Posterior cingulate gyrus (tissue), 11 donors: Measurements from ENCODE around the gene TNFRSF13B.
"Not testable (repeated sequence)": the region's sequence is repeated elsewhere in the genome, so short reads cannot be mapped to it uniquely, and the experiment has no call there.

ENCODE experiments used
- DNase-seq, 10 donors: peaks; one replicate each; pipeline versions ENCODE4 v3.0.0 to v3.0.0-alpha.2; 2020 to 2021; ENCODE audit warnings: mixed read lengths in 3 of 10
- intact Hi-C: fragments of 100-400 bp; cut with DNase I; formaldehyde crosslinking; loops from one replicate; pipeline ENCODE4 v1.15.1; 2023

The TNFRSF13B gene

GRCh38 chr17:16919663-16920627 is 52.0 kb downstream of the TNFRSF13B start:
- intact Hi-C loops, result no loop called here
- peak in 3 of 10 donors; percentile 2 to 60 (median 52) for DNase-seq

- DNase-seq, result peak in 1 of 10 donors; percentile 9
- intact Hi-C loops, result no loop called here
These were observed 53.5 kb downstream of the TNFRSF13B start for GRCh38 chr17:16918443-16918842.

GRCh38 chr17:16917671-16918394 is 54.1 kb downstream of the TNFRSF13B start:
- peak in 3 of 10 donors; percentile 7 to 60 (median 33) for DNase-seq
- intact Hi-C loops, result no loop called here

GRCh38 chr17:16916557-16916920 is 55.4 kb downstream of the TNFRSF13B start:
- DNase-seq, result peak in 3 of 10 donors; percentile 5 to 46 (median 40)
- intact Hi-C loops, result no loop called here

- peak in 6 of 10 donors; percentile 15 to 87 (median 68) for DNase-seq
- intact Hi-C loops, result no loop called here
These were observed 56.0 kb downstream of the TNFRSF13B start for GRCh38 chr17:16915752-16916556.

- intact Hi-C loops, result no loop called here
- DNase-seq, result peak in 1 of 10 donors; percentile 13
These were observed 58.5 kb downstream of the TNFRSF13B start for GRCh38 chr17:16913463-16913862.

GRCh38 chr17:16912021-16912962 is 59.6 kb downstream of the TNFRSF13B start:
- DNase-seq, result peak in 2 of 10 donors; percentile 22 to 61
- intact Hi-C loops, result no loop called here

GRCh38 chr17:16911141-16911937 is 60.6 kb downstream of the TNFRSF13B start:
- intact Hi-C loops, result no loop called here
- DNase-seq, result peak in 4 of 10 donors; percentile 25 to 87 (median 36)

- intact Hi-C loops, result no loop called here
These were observed 61.6 kb downstream of the TNFRSF13B start for GRCh38 chr17:16910341-16910740.

GRCh38 chr17:16909472-16910246 is 62.3 kb downstream of the TNFRSF13B start:
- intact Hi-C loops, result no loop called here
- DNase-seq, result no peak

More at GRCh38 chr17:16910341-16910740, 61.6 kb downstream of the TNFRSF13B start:
- no peak for DNase-seq

GRCh38 chr17:16908273-16908672 is 63.6 kb downstream of the TNFRSF13B start:
- DNase-seq, result no peak
- intact Hi-C loops, result no loop called here

- no peak for DNase-seq
- intact Hi-C loops, result no loop called here
These were observed 65.2 kb downstream of the TNFRSF13B start for GRCh38 chr17:16906680-16907079.

- no peak for DNase-seq
- intact Hi-C loops, result no loop called here
These were observed 66.2 kb downstream of the TNFRSF13B start for GRCh38 chr17:16905593-16906191.

- intact Hi-C loops, DNase-seq: not testable (repeated sequence)
These were observed 68.8 kb downstream of the TNFRSF13B start for GRCh38 chr17:16903070-16903469.

GRCh38 chr17:16900288-16900882 is 71.5 kb downstream of the TNFRSF13B start:
- no peak for DNase-seq
- intact Hi-C loops, result no loop called here

- intact Hi-C loops, result not testable (repeated sequence)
These were observed 74.6 kb downstream of the TNFRSF13B start for GRCh38 chr17:16897211-16897896.

More at GRCh38 chr17:16897211-16897896, 74.6 kb downstream of the TNFRSF13B start:
- DNase-seq, result not testable (repeated sequence)
